GM12864 (cell line): ENCODE data around the gene TSPEAR.

Source experiments
- DNase-seq: peaks from one replicate; pipeline ENCODE4 v3.0.0-alpha.2; 2011; ENCODE audit warnings: low read depth
- H3K4me3 ChIP-seq: 2 replicates; pipeline ENCODE4 v1.5.1; 2011; ENCODE audit warnings: mild to moderate bottlenecking, low read depth, low read length, control low read depth
- CTCF ChIP-seq: IDR thresholded peaks from 2 replicates; pipeline ENCODE4 v1.5.1; 2011; ENCODE audit warnings: low read depth, mild to moderate bottlenecking, moderate library complexity, low read length, control low read depth, inconsistent platforms; ENCODE audit errors: missing control alignments

The TSPEAR gene

GRCh38 chr21:44729336-44730027, 18.1 kb upstream of the TSPEAR start:
- no peak for DNase-seq
- no peak overlapping the region for H3K4me3 ChIP-seq
- TF ChIP-seq CTCF: no peak

- no peak overlapping the region for H3K4me3 ChIP-seq
- DNase-seq: no peak
- no peak for TF ChIP-seq CTCF
Observed at GRCh38 chr21:44728716-44729115, 17.3 kb upstream of the TSPEAR start.

GRCh38 chr21:44727757-44728156, 16.4 kb upstream of the TSPEAR start:
- H3K4me3 ChIP-seq: no peak overlapping the region
- DNase-seq: no peak
- TF ChIP-seq CTCF: no peak

- TF ChIP-seq CTCF: no peak
Observed at GRCh38 chr21:44727321-44727720, 15.9 kb upstream of the TSPEAR start.

GRCh38 chr21:44726826-44727225, 15.5 kb upstream of the TSPEAR start:
- no peak for TF ChIP-seq CTCF
- no peak overlapping the region for H3K4me3 ChIP-seq
- no peak for DNase-seq

More at GRCh38 chr21:44727321-44727720, 15.9 kb upstream of the TSPEAR start:
- H3K4me3 ChIP-seq: no peak overlapping the region
- DNase-seq: no peak

- H3K4me3 ChIP-seq: no peak overlapping the region
- DNase-seq: no peak
- TF ChIP-seq CTCF: no peak
Observed at GRCh38 chr21:44724926-44725325, 13.6 kb upstream of the TSPEAR start.

- no peak for TF ChIP-seq CTCF
- no peak overlapping the region for H3K4me3 ChIP-seq
- no peak for DNase-seq
Observed at GRCh38 chr21:44724196-44724595, 12.8 kb upstream of the TSPEAR start.
